HEK293T (cell line): ENCODE results near the gene CFAP61.

Experiments used
- CTCF ChIA-PET: fragments of 350-600 bp; formaldehyde crosslinking; extraction: SDS; loops from one replicate; lab custom pipeline; 2021; ENCODE audit warnings: antibody characterized with exemption, inconsistent platforms; lab: Yijun Ruan, JAX
- POLR2A ChIA-PET: fragments of 350-600 bp; formaldehyde crosslinking; extraction: SDS; loops from one replicate; lab custom pipeline; 2020; ENCODE audit warnings: antibody characterized with exemption, inconsistent platforms; lab: Yijun Ruan, JAX
- DNase-seq: peaks from one replicate; pipeline ENCODE4 v3.0.0; 2012; ENCODE audit warnings: mixed read lengths; ENCODE audit errors: extremely low spot score
- ARNT ChIP-seq: fragments of 450-650 bp; IDR thresholded peaks from 2 replicates; pipeline ENCODE4 v1.6.1; 2017; ENCODE audit warnings: mild to moderate bottlenecking
- BHLHE40 ChIP-seq: fragments of 450-650 bp; IDR thresholded peaks from 2 replicates; pipeline ENCODE4 v1.6.1; 2016; ENCODE audit warnings: mild to moderate bottlenecking, moderate library complexity, borderline replicate concordance
- CTBP1 ChIP-seq: fragments of 450-650 bp; IDR thresholded peaks from 2 replicates; pipeline ENCODE4 v1.6.1; 2016; ENCODE audit warnings: borderline replicate concordance
- ELF4 ChIP-seq: fragments of 450-650 bp; IDR thresholded peaks from 2 replicates; pipeline ENCODE4 v1.6.1; 2017; ENCODE audit warnings: antibody characterized with exemption
- FOXA1 ChIP-seq: fragments of 450-650 bp; IDR thresholded peaks from 2 replicates; pipeline ENCODE4 v1.6.1; 2016; ENCODE audit warnings: mild to moderate bottlenecking
- FOXK2 ChIP-seq: fragments of 450-650 bp; IDR thresholded peaks from 2 replicates; pipeline ENCODE4 v1.6.1; 2016; ENCODE audit warnings: mild to moderate bottlenecking
- FOXM1 ChIP-seq: fragments of 450-650 bp; IDR thresholded peaks from 2 replicates; pipeline ENCODE4 v1.6.1; 2017; ENCODE audit warnings: mild to moderate bottlenecking, borderline replicate concordance
- HDGF ChIP-seq: fragments of 450-650 bp; IDR thresholded peaks from 2 replicates; pipeline ENCODE4 v1.6.1; 2017; ENCODE audit warnings: antibody characterized with exemption, borderline replicate concordance
- L3MBTL2 ChIP-seq: fragments of 450-650 bp; conservative IDR thresholded peaks from 2 replicates; pipeline ENCODE4 v1.6.1; 2016; ENCODE audit warnings: mild to moderate bottlenecking
- LEF1 ChIP-seq: fragments of 450-650 bp; IDR thresholded peaks from 2 replicates; pipeline ENCODE4 v1.6.1; 2017; ENCODE audit warnings: mild to moderate bottlenecking, borderline replicate concordance
- NFRKB ChIP-seq: fragments of 450-650 bp; IDR thresholded peaks from 2 replicates; pipeline ENCODE4 v1.6.1; 2016; ENCODE audit warnings: mild to moderate bottlenecking, moderate library complexity
- SP1 ChIP-seq: fragments of 450-650 bp; IDR thresholded peaks from 2 replicates; pipeline ENCODE4 v1.6.1; 2017
- SUZ12 ChIP-seq: fragments of 450-650 bp; IDR thresholded peaks from 2 replicates; pipeline ENCODE4 v1.6.1; 2016; ENCODE audit warnings: mild to moderate bottlenecking
- TARDBP ChIP-seq: fragments of 450-650 bp; IDR thresholded peaks from 2 replicates; pipeline ENCODE4 v1.6.1; 2016
- ZNF384 ChIP-seq: fragments of 450-650 bp; IDR thresholded peaks from 2 replicates; pipeline ENCODE4 v1.6.1; 2016
- TF ChIP-seq, protein P1 (sequence below): fragments of 450-650 bp; IDR thresholded peaks from 2 replicates; pipeline ENCODE4 v1.6.1; 2016

CFAP61 gene

GRCh38 chr20:20038586-20038985, 13.7 kb upstream of the CFAP61 start:
- ChIA-PET CTCF (interaction anchor here (0.7 kb wide), 1 partner anchor 786 kb away, joined by 3 read pairs; no protein-coding TSS in a partner anchor), POLR2A (no interaction called here)
- TF ChIP-seq LEF1 (no peak), FOXK2 (no peak), CTBP1 (no peak), NFRKB (no peak), SP1 (no peak), SUZ12 (no peak), ELF4 (no peak), FOXM1 (no peak), HDGF (no peak), TARDBP (no peak), ZNF384 (no peak), ARNT (no peak), L3MBTL2 (no peak), FOXA1 (no peak)
- TF ChIP-seq, protein P1, sequence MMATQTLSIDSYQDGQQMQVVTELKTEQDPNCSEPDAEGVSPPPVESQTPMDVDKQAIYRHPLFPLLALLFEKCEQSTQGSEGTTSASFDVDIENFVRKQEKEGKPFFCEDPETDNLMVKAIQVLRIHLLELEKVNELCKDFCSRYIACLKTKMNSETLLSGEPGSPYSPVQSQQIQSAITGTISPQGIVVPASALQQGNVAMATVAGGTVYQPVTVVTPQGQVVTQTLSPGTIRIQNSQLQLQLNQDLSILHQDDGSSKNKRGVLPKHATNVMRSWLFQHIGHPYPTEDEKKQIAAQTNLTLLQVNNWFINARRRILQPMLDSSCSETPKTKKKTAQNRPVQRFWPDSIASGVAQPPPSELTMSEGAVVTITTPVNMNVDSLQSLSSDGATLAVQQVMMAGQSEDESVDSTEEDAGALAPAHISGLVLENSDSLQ = no peak
- DNase-seq = no peak

DNA sequence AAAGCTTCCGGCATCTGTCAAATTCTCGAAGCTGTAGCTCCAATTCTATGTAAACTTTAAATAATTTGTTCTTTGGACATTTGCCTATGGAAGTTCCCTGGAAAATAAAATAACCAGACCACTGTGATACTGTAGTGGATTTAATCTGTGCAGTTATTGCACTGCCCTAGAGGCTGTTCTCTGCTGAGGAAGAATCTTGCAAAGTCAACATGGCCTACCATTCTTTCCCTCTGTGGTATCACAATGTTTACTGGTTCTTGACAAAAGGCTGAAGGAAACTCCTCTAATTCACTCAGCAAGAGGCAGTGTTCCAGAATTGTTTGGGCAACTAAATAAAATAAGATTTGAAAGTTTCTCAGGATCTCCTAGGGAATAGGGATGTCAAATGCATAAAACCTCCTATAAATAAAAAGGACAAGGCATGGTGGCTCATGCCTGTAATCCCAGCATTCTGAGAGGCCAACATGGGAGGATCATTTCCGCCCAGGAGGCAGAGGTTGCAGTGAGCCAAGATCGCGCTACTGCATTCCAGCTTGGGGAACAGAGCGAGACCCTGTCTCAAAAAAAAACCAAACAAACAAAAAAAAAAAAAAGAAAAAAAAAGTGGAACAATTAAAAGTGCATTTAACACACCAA, 12.5 kb upstream of the CFAP61 start:
- ChIA-PET POLR2A (no interaction called here), CTCF (no interaction called here)
- TF ChIP-seq, protein P1 = no peak
- TF ChIP-seq ELF4 (no peak), FOXA1 (no peak), SP1 (no peak), HDGF (no peak), NFRKB (no peak), FOXK2 (no peak), TARDBP (no peak), LEF1 (no peak), FOXM1 (no peak), BHLHE40 (no peak), CTBP1 (no peak), L3MBTL2 (no peak), ZNF384 (no peak), ARNT (no peak), SUZ12 (no peak)
- DNase-seq = no peak

DNA sequence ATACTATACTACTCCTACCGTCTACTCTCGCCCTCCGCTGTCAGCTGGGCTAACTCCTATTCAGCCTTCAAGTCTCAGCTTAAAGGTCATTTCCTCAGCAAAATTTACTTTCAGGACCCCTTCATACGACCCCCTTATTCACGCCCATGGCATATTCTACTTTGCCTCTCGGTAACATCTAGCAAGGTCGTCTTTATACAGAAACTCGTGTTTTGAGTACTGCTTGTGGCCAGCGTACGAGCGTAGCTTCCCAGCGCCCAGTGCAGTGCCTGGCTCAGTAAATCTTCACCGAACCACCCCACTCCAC, 612 bp upstream of the CFAP61 start:
- CTCF ChIA-PET = no interaction called here
- no peak for DNase-seq
- TF ChIP-seq ARNT (no peak), LEF1 (no peak), L3MBTL2 (no peak), CTBP1 (no peak), FOXK2 (no peak), BHLHE40 (no peak), ELF4 (no peak), TARDBP (no peak), FOXM1 (no peak), SUZ12 (no peak), NFRKB (no peak), ZNF384 (no peak), SP1 (no peak), FOXA1 (no peak), HDGF (no peak)
- TF ChIP-seq, protein P1 = no peak
- POLR2A ChIA-PET = interaction anchor here (1.1 to 1.4 kb wide), 3 partner anchors 12 to 41 kb away, joined by 3 to 4 read pairs (median 3); no protein-coding TSS in a partner anchor

DNA sequence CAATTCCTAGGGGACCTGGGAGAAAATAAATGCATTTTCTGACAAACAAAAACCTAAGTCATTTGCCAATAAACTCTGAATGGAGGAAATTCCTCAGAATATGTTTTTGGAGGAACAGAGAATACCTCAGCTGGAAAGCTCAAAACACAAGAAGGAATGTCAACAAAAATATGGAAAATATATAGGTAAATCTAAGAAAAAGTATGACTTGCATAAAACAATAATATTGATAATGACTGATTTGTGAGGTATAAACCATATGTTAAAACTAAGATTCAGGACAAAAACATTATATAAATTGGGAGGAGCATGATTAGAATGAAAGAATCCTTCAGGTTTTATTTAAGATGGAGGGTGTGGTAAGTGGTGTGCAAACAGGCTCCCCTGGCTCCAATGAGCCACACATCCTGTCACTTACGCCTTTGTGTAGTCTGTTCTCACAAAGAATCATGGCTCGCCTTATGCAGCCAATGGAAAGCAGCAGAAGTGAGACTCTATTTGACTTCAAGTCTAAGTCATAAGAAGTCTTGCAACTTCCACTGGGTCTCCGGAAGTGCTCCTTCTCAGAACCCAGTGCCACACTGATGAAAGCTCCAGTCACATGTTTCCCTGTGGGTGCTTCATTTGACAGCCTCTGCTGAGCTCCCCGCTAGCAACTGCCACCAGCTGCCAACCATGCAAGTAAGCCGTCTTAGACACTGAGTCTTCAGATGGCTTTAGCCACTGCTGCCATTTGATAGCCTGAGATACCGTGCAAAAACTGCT, 8.1 kb downstream of the CFAP61 start:
- ChIA-PET CTCF (no interaction called here), POLR2A (no interaction called here)

GRCh38 chr20:20063941-20064702, 11.8 kb downstream of the CFAP61 start:
- TF ChIP-seq FOXM1 = no peak
- TF ChIP-seq ZNF384 = no peak
- TF ChIP-seq CTBP1 = no peak
- TF ChIP-seq SUZ12 = no peak
- TF ChIP-seq ELF4 = no peak
- no peak for TF ChIP-seq FOXK2
- DNase-seq = no peak
- POLR2A ChIA-PET = interaction anchor here (0.9 kb wide), 1 partner anchor 12 kb away, joined by 4 read pairs; the partner anchor contains the start of genes CFAP61 and CRNKL1
- CTCF ChIA-PET = no interaction called here

More for the DNA sequence above, 8.1 kb downstream of the CFAP61 start:
- DNase-seq = no peak
- TF ChIP-seq FOXA1 (no peak), TARDBP (no peak), CTBP1 (no peak)

- CTCF ChIA-PET = no interaction called here
Observed at GRCh38 chr20:20065361-20065760, 13.0 kb downstream of the CFAP61 start.

More at GRCh38 chr20:20065361-20065760, 13.0 kb downstream of the CFAP61 start:
- POLR2A ChIA-PET = no interaction called here
- DNase-seq = no peak
- TF ChIP-seq HDGF (no peak), BHLHE40 (no peak), L3MBTL2 (no peak), FOXK2 (no peak), FOXA1 (no peak), SP1 (no peak), ZNF384 (no peak), SUZ12 (no peak), ARNT (no peak), TARDBP (no peak), ELF4 (no peak), LEF1 (no peak)
- TF ChIP-seq, protein P1 = no peak
